ENCODE measurements around the gene HS6ST1.

The HS6ST1 gene

DNA sequence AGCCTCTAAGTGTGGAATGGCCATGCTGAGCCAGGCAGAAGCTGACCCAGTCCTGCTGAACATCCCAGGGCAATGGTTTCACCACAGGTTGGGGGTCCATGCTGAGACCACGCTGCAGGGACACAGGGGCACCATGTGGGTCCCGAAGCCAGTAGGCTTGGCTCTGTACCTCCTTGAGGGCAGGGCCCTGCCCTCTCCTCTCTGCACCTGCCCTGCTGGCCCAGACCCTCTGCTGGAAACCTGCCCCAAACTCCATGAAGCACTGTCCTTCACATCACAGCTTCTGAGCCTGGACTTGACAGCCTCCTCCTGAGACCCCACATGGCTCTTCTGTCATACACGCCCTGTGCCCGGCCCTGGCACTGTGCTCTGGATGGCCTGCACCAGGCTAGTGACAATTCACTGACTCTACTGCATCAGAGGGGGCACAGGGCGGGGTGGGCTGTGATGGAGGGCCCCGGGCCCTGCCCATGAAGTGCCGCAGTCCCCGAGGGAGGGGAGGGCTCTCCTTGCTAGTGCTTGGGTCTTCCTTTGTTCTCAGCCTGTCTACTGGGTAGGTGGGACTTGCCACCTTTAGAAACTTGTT is 24.7 kb downstream of the HS6ST1 start:
- FAIRE-seq, result no peak

- FAIRE-seq, result no peak
Observed at GRCh38 chr2:128293426-128293755, 25.3 kb downstream of the HS6ST1 start.

DNA sequence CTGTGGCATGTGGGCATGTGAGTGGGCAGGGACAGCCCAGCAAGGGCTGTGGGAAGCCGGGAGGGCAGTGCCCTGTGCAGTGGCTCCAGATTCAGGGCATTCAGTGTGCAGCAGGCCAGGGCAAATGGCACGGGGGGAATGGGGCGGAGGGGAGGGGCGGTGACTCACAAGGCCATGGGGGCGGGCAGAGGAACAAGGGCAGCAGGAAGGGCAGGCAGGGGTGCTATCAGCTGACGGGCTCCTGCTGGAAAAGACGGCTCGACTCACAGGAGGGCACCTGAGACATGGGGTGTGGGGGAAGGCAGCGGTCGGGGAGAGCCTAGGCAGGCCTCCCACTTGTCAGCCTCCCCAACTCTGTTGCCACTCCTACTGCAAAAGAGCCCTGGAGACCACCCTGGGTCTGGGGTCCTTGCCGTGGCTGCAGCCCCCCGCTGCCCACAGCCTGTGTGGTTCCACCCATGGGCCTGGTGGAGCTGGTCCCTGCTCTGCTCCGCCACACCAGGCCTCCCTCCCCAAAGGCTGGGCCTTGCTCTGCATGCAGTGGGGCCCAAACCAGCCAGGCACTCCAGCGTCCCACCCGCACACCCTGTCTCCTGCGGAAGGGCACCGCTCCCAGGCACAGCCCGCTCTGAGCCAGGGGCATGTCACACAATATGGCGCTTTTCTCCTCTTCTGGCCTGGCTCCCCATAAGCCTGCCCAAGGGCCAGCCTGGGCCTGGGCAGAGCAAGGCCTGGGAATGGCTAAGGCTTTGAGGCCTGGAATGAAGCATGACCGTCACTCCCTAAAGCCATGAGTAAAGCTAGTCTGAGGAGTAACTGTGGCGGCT is 25.9 kb downstream of the HS6ST1 start:
- FAIRE-seq, result no peak

DNA sequence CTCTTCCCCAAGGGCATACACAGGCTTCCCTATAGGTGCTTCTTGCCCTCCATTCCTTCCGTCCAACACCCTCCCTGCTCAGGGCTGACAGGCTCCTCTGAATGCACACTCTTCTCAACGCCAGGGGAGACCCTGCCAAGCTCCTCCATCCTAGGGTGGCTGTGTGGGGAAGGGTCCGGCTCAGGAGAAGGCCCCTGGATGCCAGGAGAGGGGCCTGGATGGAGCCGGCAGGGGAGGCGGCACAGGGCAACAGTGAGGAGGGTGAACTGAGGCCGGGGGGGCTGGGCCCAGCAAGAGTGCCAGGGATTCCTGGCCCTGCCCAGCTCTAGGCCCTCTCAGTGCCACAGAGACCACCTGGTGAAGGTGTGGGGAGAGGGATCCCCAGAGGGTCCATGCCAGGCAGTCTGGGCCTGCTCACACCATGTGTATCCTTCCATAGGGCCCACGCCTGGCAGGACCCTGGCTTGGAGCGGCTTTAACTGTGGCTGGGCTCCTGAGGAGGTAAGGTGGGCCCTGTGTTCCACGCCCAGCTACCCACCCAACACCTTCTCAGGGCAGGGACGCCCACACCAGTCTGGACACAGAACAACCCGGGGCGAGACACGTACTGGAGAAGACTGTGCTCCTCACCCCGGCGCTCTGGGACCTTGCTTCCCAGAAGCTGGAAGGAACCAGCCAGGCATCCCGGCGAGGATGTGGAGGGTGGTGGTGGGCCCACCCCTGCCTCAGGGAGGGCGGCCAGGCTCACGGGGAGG is 26.6 kb downstream of the HS6ST1 start:
- FAIRE-seq, result no peak

GRCh38 chr2:128291161-128291843 is 27.4 kb downstream of the HS6ST1 start:
- FAIRE-seq, result no peak

DNA sequence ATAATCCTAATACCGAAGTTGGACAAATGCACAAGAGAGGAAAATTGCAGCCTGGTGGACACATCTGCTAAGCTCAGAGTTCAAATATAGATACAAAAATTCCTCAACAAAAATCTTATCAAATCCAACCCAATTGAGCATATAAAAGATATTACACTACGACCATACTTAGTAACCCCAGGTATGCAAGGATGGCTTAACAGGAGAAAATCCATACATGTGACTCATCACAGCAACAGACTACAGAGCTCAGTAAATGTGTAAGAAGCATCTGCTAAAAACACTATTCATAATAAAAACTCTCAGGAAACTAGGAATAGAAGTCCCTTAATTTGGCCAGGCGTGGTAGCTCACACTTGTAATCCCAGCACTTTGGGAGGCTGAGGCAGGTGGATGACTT is 28.3 kb downstream of the HS6ST1 start:
- FAIRE-seq, result peak; percentile 47

- FAIRE-seq, result no peak
Observed at GRCh38 chr2:128289439-128289838, 29.2 kb downstream of the HS6ST1 start.

DNA sequence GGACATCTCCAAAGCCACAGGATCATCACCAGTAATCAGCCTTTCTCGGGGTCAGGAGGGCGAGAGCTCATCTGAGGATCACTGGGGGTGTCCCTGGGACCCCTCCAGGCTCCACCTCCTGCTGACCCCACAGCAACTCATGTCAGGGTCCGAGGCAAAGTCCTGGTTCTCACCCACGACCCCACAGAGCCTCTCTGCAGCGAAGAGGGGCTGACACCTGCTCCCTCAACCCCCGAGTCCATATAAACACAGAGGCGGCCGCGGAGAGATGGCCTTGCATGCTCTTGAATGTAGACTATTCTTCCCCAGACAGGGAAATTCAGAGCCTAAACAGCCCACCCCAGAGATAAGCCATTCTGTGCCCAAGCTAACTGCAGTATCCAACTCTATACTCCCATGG is 29.9 kb downstream of the HS6ST1 start:
- no peak for FAIRE-seq

DNA sequence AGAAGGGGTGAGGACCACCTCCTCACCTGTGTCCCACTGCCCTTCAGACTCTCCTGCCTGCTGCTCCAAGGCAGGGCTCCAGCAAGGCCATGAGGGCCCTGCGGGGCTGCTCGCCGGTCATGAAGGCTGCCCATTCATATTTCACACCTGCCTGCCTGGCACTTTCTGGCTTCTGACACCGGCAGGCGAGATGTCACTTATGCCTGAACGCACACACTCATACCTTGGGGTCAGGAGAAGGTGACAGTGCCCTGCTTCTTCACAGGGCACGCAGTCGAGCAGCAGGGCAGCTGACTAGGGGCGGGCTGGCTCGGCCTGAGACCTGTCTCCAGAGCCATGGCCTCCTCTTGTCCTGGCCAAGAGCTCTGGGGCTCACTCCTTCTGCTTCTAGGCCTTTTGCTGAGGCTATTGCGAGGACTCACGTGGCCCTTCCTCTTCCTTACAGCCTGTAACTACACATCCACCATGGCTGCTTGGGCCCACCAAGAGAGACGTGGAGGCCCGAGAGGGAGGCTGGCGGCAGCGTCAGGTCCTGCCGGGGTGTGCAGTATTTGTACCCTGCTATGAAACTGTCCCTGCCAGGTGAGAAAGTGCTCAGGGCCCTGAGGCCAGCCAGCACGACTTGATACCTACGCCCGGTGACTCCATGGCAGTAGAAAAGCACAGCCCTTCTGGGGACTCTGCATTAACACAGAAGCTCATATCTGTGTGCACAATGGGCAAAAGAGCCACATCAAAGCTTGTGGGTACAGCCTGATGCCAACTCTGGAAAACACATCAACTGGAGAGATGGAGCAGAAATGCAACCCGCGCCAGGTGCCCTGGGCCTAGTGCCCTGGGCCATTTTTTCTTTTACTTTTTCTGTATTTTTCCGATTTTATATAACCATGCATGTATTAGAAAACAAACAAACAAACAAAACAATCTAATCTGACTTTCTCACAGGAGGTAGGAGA is 30.6 kb downstream of the HS6ST1 start:
- FAIRE-seq, result no peak

DNA sequence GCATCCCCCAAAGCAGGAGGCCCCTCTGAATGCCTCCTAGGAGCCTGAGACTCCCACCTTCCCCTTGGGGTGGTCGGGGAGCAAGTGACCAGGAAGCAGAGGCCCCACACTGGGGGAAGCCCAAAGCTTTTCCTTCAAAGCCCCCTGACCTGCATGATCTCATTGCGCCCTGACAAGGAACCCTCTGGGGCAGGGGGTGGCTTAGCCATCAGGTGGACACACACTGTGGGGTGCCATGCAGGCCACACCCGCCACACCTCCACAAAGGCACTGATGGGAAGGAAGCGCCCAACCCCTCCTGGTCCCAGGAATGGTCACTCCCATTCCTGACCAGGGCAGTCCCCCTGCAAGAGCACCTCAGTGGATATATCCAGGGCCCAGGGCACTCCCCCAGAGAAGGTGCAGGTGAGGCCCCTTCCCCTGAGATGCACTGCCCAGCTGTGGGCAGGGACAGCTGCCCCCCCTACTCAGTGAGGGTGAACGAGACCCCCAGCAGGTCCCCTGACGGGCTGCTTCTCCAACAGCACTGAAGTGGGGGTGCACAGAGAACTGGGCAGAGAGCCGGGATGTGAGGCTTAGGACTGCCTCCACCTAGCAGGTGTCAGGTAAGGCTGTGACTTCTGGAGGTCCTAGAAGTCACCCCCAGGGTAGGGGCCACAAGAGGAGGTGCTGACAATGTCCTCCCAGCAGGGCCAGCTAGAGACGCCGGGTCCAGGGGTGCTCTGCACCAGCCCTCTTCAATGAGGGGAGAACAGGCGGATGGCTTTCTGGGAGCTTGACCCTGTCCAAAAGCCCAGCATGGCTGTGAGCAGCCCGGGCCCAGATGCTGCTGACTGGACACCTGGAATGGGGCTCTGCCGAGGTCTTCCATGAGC is 31.5 kb downstream of the HS6ST1 start:
- no peak for FAIRE-seq

GRCh38 chr2:128286011-128286721 is 32.5 kb downstream of the HS6ST1 start:
- no peak for FAIRE-seq

DNA sequence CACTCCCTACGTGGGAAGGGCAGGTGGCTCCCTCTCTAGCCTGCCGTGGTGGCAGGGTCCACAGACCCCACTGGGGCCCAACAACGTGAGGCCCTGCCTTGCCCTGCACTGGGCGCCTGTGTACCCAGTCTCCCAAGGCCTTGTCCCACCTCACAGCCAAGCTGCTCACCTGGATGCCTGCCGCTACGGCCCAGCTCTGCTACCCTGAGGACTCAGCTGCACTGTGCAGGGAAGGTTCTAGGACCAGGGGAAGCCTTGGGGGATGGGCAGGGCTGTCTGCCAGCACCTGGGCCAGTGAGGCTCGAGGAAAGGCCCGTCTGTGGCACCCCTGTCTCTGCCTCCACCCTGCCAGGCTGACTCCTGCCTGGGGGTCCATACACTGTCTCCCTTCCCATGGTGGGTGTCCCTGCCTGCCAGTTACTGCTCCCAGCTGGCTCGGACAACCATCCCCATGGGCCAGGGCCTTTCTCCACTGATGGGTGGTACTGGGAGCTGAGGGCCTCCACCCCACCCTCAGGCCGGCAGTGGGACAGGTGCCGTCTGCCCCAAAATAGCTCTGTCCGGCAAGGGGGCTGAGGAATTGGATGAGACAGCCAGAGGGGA is 33.2 kb downstream of the HS6ST1 start:
- FAIRE-seq, result no peak

GRCh38 chr2:128284841-128285240 is 33.8 kb downstream of the HS6ST1 start:
- no peak for FAIRE-seq

DNA sequence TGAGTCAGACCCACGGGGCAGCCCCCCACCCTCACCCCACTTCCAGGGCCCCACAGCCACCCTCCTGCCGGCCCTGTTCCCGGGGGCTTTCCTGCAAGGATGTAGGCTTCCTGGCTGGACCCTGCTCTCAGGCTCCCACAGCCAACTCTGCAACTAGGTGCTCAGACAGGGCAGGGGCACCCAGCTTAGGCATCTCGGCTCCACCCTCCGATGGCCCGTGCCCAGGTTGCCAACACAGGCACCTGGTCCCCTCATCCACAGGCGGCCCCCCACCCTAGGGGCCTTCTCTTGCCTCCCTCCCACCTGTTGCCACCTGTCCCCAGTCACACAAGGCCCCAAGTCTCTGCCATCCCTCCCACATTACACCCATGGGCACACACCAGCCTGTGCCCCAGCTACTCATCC is 34.6 kb downstream of the HS6ST1 start:
- FAIRE-seq, result no peak

DNA sequence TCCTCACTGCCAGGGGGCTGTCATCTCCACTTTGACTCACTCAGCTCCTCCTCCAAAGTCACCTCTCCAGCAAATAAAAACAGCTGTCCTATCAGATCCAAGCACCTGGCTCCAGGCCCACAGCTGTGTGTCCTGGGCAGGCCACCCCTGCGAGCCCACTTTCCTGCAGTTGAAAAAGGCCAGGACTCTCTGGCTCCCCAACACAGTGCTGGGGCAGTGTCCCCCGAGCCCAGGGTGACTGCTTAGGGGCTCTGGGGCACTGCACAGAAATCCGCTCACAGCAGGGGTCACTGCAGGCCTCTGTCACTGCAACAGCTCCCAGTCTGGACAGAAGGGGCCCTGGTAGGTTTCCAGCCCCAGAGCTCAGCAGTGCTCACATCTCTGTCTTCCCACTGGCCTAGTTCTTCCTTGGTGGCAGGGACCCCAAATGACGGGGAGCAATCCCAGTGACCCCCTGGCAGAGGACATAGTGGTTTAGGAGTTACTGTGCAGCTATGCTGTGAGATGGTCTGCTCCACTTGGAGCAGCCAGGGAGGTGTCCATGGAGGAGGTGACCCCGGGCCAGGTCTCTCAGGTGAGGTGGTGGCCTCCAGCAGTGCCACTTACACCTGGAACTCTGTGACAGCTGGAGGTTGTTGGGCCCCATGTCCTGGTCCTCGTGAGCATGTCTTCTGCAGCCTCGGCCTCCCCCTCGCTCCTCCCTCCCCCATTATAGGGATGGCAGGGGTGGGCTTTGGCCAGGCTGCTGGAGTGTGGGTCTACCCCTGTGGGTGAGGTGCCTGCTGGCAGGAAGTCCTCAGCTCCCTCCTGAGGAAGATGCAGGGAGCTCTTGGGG is 35.5 kb downstream of the HS6ST1 start:
- no peak for FAIRE-seq

DNA sequence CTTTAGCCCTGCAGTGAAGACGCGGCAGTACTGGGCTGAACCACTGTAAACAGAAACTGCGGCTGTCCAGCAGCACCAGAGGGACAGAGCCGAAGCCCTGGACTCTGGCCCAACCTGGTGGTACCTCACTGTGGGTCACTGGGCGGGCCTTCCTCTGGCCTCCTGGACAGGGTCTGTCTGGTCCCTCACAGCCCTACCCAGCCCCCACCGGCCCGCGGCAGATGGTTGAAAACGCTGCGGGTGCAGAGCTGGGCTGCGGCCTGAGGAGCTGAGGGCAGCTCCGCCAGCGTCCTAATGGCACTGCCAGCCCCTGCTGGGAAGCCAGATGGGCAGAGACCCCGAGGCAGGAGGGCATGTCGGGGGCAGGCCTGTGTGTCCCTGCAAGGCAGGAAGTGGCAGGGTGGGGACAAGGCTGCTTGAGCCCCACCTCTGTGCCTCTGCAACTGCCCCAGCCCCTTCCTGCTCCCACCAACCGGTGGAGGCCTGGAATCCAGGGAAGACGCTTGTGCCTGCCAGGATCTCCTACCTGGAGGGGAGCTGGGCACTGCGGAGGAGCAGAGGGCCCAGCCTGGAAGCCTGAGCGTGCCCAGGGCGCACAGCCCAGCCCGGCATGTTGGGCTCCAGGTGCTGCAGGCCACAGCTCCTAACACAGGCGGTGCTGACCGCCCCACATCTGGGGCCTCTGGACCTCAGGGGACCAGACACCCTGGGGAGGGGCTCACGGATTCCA is 36.3 kb downstream of the HS6ST1 start:
- no peak for FAIRE-seq

DNA sequence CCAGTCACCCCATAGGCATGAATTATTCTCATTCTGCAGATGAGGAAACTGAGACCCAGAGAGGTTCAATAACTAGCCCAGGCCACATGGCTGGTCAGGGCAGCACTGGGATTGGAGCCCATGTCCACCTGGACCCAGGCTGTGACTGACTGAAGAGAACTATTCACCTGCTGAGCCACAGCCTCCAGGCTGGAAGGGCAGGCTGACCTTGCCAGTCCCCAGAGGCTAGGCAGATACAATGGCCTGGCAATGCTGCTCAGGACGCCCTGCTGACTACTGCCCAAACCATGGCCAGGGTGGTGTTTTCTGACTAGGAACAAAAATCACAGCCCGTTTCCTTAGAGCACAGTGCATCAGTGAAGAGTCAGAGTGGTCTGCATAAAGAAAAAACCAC is 36.8 kb downstream of the HS6ST1 start:
- FAIRE-seq, result no peak

GRCh38 chr2:128280901-128281321 is 37.8 kb downstream of the HS6ST1 start:
- FAIRE-seq, result no peak

Data from islet of Langerhans (tissue), 1 donor.